Fibroblast of villous mesenchyme (primary cell): Measurements from ENCODE around the gene ANXA8. TPM values are rescaled to one million over a fixed set of nuclear protein-coding genes. Genes with fewer than 3 reads are reported as not detected.

ENCODE experiments used
- DNase-seq: peaks from one replicate; pipeline ENCODE4 v3.0.0-alpha.2; 2010; ENCODE audit warnings: low read depth
- H3K4me3 ChIP-seq: 2 replicates; pipeline ENCODE4 v1.5.1; 2011; ENCODE audit warnings: low read depth, mild to moderate bottlenecking, low read length
- CTCF ChIP-seq: IDR thresholded peaks from 2 replicates; pipeline ENCODE4 v1.5.1; 2012; ENCODE audit warnings: low read depth, mild to moderate bottlenecking, low read length; ENCODE audit not compliant: insufficient read depth
- total RNA-seq: library from RNA; depleted of rRNA; stranded (reverse); fragments of >200 nt; gene quantifications from 2 replicates; pipeline ENCODE4 v1.2.3, GENCODE V29; 2012

Gene ANXA8
- total RNA-seq, 1 donor, result 3.9 TPM

GRCh38 chr10:47447209-47447608 is 36.7 kb downstream of the ANXA8 start:
- H3K4me3 ChIP-seq, result no peak overlapping the region
- no peak for TF ChIP-seq CTCF
- DNase-seq, result no peak

GRCh38 chr10:47445720-47446119 is 38.2 kb downstream of the ANXA8 start:
- no peak overlapping the region for H3K4me3 ChIP-seq
- no peak for TF ChIP-seq CTCF
- no peak for DNase-seq

DNA sequence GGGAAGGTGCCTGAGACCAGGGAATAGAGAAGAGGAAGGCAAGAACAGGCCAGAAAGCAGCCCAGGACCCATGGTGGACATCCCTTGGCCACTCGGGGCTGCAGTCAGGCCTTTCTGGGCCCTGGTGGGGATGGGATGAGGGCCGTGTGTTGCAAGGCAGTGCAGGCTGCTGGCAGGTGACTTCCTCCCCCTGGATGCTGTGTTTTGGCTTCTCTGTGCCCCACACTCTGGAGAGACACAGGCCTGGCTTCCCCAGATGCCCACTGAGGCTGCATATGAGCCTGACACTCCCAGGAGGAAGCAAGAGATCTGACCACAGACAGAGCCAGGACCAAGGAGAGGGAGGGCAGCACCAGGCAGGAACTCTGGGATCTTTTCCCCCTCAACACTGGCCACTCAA is 39.9 kb downstream of the ANXA8 start:
- no peak overlapping the region for H3K4me3 ChIP-seq
- no peak for TF ChIP-seq CTCF
- DNase-seq, result no peak

GRCh38 chr10:47443145-47443544 is 40.8 kb downstream of the ANXA8 start:
- no peak for TF ChIP-seq CTCF
- no peak overlapping the region for H3K4me3 ChIP-seq
- DNase-seq, result no peak

- DNase-seq, result no peak
- no peak overlapping the region for H3K4me3 ChIP-seq
- TF ChIP-seq CTCF, result no peak
Measured at GRCh38 chr10:47442351-47442750, 41.6 kb downstream of the ANXA8 start.

- TF ChIP-seq CTCF, result no peak
Measured at GRCh38 chr10:47441938-47442337, 42.0 kb downstream of the ANXA8 start.

DNA sequence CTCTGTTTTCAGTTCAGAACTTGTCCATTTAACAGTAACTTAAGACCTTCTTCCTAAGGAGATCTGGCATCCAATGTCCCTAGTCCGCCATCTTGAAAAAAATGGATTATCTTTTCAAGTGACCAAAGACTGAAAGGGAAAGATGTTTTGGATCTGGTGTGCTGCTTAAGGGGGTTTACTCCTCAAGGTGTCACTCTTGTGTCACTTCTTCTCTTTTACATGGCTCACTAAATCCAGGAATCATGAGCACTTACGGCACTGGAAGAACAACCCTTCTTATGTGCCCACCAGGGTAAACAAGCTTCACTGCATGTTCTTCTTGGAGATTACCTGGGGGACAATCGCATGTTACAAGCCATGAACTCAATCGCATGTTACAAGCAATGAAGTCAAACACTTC is 43.7 kb downstream of the ANXA8 start:
- no peak for TF ChIP-seq CTCF
- no peak overlapping the region for H3K4me3 ChIP-seq
- DNase-seq, result no peak

More at GRCh38 chr10:47441938-47442337, 42.0 kb downstream of the ANXA8 start:
- no peak for DNase-seq
- H3K4me3 ChIP-seq, result no peak overlapping the region
